ENCODE measurements around the gene TEX10.
"Not testable (repeated sequence)": the region's sequence is repeated elsewhere in the genome, so short reads cannot be mapped to it uniquely, and the experiment has no call there.

The TEX10 gene

DNA sequence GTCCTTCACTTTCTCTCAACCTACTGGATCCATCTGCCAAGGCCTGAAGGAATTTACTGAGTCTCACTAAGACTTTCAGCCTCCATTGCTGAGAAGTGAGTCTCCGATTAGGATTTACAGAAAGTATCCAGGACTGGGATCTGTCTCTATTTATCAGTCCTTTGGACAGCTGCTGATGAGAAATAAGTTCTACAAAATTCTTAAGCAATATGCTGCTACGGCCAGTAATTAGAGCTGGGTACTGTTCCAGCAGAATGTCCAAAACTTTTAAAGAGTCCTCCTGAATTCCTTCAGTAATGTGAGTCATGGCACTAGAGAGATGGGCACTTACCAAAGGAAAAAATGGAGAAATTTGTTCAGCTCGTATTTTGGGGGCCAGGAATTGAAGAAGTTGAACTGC is 5.9 kb downstream of the TEX10 start:
- no peak for DNase-seq

DNA sequence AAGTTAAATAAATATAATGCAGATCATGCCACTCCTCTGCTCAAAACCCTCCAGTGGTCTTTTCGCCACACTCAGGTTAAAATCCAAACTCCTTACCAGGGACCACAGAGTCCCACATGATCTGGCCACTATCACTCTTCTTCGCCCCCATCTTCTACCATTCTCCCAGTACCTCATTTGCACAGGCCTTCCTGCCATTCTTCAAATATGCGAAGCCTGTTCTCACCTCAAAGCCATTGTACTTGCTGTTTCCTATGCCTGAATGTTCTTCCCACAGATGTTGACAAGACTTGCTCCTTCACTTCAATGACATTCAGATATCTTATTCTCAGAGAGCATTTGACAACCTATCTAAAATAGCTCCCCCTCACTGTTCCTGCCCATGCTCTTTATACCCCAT is 10.9 kb downstream of the TEX10 start:
- DNase-seq: no peak

DNA sequence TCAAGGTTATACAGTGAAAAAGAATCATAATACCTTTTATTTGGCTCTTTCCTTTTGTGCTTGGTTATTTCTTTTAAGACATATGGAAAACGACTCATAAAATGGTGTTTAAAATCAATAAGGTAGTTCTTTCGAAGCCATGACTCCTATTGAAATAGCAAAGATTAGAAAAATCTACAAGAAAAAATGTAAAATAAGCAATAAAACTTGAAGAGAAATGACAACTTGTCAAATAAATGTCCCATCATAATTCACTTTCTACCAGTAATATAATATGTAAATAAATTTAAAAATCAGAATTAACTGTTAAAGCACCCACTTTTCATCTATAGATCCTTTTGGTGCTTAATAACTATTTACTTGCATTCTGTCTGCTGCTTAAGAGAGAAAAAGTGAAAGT is 12.5 kb downstream of the TEX10 start:
- no peak for DNase-seq

DNA sequence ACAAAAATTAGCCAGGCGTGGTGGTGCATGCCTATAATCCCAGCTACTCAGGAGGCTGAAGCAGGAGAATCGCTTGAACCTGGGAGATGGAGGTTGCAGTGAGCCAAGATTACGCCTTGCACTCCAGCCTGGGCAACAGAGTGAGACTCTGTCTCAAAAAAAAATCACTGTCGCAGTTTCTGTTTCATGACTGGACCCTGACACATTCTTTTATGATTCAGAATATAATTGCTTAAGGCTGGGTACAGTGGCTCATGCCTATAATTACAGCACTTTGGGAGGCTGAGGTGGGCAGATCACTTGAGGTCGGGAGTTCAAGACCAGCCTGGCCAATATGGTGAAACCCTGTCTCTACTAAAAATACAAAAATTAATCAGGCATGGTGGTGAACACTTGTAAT is 14.0 kb downstream of the TEX10 start:
- DNase-seq: not testable (repeated sequence)

DNA sequence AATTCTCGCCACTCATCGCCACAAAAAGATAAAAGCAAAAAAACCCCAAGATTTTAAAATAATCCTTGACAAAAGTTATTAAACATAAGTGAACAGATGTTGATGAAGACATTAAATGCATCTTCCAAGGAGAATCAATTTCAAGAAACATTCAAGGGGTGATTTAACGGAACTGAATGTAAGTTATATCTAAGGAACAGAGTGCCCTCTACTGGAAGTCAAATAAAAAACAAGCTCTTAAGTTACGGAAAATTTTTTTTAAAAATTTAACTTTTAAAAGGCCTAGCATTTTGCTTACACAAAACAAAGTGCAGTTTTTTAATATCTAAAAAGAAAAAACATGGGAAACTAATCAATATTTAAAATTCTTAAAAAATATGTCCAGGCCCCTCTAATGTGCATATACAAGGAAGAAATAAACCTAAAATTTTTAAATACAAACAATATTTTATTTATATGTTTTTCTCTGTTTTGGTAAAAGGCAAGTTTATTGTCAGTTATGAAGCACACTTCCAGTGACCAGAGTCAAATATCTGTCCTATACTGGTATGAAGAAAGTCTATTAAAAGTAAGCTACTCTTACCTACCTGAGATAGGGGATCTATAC is 28.0 kb downstream of the TEX10 start:
- DNase-seq: peak in 2 of 4 experiments; percentile 61 to 76

DNA sequence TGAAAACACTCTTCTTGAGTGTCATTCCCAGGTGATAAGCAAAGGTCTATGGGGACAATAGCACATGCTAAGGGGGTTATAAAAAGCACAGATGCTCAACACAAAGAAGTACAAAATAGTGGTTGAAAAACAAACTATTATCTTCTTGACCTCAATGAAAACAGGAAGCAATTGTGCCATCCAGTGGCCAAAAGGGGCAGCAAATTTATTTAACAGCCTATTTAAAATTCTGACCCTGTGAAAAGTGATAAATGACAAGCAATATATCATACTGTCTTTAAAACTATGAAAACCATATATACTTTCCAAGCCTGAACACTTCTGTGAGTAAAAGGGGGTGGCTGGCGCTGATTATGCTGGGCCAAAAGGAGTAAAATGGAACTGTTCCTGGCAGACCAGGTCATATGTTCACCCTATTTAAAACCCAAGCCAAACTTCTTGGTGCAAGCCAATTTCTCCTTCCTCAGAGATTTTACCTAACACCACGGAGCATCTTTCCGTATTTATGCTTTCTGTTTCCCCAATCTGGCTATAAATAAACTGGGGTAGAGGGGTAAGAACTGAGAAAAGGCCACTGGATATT is 29.7 kb downstream of the TEX10 start:
- peak; percentile 57 to 66 (median 62) for DNase-seq

DNA sequence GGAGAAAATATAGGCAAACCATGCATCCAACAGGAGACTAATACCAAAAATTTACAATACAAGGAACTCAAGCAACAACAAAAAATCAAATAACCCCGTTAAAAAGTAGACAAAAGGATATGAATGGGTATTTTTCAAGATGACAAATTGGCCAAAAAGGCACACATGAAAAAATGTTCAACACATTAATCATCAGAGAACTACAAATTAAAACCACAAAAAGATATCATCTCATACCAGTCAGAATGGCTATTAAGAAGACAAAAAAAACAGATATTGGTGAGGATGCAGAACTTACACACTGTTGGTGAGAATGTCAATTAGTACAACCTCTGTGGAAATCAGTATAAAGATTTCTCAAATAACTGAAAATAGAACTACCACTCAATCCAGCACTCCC is 35.0 kb downstream of the TEX10 start:
- no peak for DNase-seq

DNA sequence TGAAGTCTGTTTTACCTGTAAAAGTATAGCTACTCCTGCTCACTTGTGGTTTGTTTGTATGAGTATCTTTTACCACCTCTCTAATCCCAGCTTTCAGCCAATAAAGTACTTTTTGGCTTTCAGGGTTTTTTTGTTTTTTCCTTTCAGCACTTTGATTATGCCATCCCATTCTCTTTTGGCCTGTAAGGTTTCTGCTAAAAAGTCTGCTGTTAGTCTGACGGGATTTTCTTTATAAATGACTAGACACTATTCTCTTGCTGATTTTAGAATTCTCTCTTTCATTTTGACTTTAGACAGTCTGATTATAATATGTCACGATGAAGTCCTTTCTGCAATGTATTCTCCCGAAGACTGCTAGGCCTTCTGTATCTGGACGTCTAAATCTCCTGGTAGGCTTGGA is 37.2 kb downstream of the TEX10 start:
- DNase-seq: no peak

DNA sequence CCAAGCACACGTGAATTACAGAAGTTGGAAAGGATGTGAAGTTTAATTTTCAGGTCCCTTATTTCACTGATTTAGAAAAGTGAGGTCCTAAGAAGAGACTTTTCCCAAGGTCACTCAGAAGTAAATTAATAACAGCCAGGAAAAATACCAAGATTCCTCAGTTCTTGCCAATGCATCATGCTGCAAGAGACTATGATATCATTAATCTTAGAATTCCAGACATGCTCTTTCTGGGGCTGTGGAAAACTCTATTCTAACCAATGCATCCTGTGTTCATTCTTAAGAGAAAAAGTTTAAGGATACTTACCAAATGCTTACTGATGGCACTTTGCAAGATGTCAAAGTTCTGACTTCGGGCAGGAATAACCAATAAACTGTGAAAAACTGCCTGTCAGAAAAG is 42.8 kb downstream of the TEX10 start:
- DNase-seq: no peak

DNA sequence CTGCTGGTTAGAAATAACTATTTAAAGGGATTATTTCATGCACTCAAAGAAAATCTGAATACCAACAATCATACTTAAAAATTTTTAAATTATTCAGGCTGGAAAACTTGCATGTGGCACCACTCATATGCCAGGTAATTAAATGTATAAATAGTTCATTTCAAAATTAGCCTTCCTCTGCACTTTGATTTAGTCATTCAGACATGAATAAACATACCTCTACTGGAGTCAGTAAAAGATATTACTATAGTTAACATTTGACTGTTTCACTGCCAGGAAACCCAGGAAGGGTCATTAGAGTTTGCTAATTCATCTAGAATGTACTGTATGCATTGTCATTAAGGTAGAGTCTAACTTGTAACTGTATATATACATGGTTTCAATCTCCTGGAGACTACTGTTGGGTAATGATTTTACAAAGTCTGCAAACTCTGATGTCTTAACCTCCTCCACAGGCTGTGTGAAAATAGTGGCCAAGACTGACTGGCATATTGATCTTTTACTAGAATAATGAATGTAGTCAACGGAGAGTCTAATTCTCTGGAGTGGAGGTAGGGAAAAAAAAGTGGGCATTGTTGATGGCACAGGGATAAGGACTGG is 43.7 kb downstream of the TEX10 start:
- no peak for DNase-seq

DNA sequence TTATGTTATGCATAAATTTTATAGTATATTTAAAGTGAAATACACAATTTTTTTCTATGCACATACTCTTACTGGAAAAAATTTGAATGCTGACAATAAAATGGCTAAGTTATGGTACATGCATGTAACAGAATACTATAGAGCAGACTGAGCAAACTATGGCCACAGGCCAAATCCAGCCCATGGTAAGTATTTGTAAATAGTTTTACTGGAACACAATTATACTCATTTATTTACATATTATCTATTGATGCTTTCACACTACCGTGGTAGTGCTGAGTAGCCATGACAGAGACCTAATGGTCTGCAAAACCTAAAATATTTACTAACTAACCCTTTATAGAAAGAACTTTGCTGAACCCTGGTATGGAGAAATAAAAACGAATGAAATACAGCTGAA is 45.7 kb downstream of the TEX10 start:
- DNase-seq: no peak

DNA sequence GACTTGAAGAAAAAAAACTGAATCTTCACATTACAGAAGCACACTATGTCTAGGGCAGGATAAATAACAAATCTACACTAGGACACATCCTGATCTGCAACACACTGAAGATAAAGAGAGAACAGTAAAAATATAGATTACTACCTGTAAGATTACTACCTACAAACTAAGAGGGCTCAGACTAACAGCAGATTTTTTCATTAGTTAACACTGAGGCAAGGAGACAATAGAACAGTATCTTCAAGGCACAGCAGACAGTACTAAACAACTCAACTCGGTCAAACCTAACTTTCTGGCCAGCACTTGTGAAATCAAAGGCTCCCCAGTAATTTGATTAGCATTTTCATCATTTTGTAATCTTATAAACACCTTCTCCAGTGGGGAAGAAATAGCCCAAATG is 46.5 kb downstream of the TEX10 start:
- DNase-seq: no peak

DNA sequence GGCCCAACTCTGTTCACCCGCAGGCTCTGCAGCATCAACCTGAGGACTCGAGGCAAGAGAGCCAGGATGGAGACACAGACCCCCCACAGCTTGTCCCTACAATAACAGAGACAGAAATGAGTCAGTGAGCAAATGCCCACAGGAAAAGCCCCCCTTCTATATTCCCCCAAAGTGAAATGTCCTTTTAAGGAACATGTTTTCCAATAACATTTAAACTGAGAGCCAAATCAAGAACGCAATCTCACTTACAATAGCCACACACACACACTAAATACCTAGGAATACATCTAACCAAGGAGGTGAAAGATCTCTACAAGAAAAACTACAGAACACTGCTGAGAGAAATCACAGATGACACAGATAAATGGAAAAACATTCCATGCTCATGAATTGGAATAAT is 49.0 kb downstream of the TEX10 start:
- no peak for DNase-seq

DNA sequence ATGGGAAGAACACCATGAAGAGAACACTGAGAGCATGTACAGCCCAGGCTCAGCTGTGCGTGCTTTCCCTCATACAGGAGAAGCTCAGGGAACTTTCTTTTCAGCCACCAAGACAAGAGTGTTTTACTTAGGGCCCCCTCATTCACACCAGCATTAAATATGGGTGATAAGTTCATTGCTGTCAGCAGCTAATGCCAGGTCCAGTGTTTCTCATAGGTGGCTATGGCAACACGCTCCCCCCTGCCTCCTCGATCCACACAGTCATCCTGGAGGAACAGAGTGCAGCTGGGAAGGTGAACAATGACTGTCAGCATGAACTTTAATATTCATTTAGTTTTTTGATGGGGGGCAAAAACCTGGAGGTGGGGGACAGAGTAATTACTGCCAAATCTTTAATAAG is 54.4 kb downstream of the TEX10 start:
- no peak for DNase-seq

DNA sequence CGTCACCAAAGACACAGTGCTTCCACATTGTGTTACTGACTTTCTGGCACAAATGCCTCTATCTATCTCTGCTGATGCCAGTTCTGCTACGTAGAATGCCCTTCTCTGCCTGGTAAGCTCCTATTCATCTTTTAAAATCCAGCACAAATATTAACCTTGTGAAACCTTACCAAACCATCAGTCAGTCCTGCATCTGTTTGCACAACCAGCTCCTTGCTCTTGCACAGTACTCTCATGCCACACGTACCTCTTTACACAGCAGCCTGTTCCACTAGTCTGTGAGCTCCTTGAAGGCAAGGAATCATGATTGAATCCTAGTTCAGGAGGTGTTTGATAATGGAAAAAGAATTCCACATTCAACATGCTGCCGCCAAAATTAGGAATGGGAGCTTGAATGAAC is 56.3 kb downstream of the TEX10 start:
- no peak for DNase-seq

DNA sequence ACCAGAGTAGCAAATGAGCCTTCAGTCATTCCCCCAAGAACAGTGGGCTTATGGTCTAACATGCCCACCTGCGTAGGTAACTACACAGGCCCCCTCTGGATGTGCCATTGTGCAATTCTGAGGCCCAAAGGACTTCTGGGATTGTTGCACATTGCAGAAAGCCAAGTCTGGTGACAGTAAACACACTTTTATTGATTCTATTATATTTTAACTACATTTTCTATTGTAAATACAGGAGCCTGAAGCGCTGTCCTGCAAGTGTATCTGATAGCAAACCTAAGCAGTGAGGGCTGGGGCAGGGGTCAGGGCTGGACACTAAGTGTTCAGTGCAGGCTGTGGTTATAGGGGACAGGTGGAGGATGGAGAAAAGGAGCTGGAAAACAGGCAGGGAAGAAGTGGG is 57.5 kb downstream of the TEX10 start:
- no peak for DNase-seq

DNA sequence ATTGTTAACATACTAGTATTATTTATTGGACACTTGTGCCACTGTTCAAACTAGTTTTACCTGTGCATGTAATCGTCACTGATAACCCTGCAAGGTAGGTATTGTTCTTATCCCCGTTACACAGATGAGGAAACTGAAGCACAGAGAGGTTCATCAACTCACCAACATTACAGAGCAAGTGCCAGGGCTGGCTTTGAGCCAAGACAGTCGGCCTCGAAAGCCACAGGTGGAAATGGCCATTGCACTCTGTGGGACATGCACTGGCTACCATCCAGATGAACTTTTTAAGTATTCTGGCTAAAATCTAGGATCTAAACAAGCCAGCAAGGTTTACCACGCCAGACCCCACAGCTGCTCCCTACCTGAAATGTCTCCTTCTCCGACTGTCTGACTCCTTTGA is 57.9 kb downstream of the TEX10 start:
- no peak for DNase-seq

DNA sequence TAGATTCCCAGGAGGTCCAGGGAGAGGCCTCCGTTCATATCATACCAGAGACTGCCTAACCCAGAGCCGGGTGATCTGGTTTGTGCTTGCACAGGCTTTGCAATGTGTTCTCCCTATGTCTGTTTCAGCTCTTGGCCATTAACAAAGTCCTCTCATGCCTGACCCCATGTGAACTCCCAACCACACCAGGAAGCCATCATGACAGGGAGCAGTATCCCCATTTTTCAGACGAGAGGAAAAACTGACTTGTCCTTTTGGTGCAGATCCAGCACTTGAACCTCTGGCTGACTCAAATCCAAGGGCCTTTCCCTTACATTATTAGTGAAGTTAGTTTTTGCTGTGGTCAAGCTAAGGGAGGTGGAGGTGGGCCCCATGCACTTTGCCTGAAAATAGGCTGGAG is 58.4 kb downstream of the TEX10 start:
- no peak for DNase-seq

DNA sequence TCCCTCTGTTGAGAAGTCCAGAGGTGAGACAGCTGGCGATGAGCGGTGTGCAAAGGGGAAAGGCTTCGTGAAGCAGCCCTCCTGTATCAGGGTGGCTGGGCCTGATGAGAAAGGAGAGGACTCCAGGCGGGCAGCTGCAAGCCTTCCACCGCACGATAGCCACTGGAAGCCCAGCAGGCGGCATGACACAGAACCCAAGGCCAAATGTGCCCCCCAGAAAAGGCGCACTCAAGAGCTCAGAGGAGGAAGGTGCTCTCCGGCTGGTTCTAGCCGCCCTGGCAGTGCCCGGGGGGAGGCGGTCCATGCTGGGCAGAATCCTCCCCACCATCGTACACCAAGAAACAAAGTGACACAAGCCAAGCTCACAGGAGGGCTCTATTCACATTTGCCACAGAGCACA is 60.3 kb downstream of the TEX10 start:
- no peak for DNase-seq

DNA sequence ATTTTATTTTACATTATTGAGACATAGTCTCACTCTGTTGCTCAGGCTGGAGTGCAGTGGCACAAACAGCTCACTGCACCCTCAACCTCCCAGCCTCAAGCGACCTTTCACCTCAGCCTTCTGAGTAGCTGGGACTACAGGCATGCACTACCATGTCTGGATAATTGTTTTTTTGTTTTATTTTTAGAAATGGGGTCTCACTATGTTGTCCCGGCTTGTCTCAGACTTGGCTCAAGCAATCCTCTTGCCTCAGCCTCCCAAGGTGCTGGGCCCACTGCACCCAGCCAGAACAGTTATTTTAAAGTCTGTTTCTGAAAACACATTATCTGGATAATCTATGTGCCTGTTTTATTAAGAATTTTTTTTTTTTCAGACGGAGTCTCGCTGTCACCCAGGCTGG is 62.0 kb downstream of the TEX10 start:
- no peak for DNase-seq

DNA sequence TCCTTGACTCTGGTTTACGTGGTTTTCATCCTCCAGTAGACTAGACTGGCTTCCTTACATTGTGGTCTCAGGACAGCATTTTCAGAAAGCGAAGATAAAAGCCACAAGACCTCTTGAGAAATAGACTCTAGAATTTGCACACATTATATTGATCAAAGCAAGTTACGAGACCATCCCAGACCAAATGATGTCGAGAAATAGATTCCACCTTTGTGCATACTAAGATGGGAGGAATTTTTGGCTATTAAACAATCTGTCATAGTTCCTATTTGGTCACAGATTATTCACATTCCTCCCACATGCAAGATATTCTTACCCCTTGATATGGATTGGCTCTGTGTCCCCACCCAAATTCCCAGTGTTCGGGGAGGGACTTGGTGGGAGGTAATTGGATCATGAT is 65.6 kb downstream of the TEX10 start:
- no peak for DNase-seq

DNA sequence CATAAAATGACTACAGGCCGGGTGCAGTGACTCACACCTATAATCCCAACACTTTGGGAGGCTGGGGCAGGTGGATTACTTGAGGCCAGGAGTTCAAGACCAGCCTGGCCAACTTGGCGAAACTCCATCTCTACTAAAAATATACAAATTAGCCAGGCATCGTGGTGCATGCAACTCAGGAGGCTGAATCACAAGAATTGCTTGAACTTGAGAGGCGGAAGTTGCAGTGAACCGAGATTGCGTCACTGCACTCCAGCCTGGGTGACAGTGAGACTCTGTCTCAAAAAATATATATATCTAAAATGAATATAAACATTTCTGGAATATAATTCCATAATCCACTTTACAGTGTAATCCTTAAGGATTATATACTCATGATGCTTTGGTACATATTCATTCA is 66.5 kb downstream of the TEX10 start:
- peak; percentile 6 to 28 (median 20) for DNase-seq

DNA sequence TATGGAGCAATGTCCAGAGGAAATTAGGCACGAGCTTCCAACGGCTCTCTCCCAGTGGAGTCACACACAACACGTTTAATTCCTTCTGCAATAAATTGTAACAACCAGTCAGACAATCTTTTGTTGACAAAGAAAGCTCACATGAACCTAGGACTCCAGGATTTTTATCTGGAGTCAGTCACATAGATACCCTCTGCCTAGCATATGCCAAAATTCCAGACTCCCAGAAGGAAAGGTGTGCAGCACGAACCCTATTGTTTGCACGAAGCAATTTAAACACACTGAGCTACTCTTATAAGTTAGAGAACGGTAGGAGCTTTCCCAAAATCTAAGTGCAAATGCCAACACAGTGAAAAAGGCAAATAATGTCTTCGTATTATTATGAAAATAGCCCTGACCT is 67.1 kb downstream of the TEX10 start:
- no peak for DNase-seq

DNA sequence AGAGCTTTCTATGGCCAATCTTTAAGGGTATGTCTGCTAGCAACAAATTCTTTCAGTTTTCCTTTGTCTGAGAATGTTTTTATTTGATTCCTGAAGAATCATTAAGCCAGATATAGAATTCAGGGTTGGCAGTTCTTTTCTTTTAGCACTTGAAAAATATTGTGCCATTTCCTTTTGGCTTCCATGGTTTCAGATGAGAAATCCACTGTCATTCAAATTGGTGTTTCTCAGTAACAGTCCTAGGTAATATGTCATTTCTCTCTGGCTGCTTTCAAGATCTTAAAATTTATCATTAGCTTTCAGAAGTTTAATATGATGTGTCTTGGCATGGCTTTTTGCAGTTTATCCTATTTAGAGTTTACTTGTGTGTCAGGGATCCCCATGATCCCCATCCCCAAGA is 67.7 kb downstream of the TEX10 start:
- no peak for DNase-seq

DNA sequence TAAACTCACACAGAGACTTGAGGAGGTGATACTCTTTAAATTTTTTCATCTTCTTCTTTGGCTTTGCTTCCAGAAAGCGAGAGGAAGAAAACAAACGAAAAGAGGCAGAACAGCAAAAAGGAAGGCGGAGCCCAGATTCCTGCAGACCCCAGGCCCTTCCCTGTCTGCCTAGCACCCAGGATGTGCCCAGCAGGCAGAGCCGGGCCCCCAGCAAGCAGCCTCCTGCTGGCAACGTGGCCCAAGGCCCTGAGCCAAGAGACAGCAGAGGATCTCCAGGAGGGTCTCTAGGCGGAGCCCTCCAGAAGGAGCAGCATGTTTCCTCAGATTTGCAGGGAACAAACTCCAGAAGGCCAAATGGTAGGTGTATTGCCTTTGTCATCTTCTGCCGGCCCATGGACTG is 68.5 kb downstream of the TEX10 start:
- no peak for DNase-seq

Measured in suppressor macrophage (primary cell).